NCI-H1694 (cell line): ENCODE data around the gene MTM1.

Source experiments
- DNase-seq: peaks from one replicate; lab custom pipeline; 2025; lab: John Stamatoyannopoulos, UW

Gene MTM1

GRCh38 chrX:150602743-150603142 is 34.3 kb downstream of the MTM1 start:
- no peak for DNase-seq

DNA sequence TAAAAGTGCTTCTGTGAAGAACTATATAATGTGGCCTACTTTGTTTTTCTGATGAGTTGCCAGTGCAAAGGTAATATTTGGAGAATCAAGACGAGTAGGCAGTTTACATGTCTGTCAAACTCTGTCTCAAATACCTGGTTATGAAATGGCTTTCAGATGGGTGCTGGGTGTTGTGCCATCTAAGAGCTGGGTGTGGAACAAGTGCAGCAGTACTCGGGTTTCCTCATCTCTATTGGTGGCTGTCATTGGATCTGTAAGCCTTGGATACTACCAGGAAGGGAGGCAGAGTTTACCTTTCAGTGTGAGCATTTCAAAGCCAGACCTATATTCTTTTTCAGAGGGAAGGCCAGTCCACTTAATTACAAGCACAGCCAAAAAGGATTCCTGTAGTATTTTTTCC is 37.2 kb downstream of the MTM1 start:
- DNase-seq = no peak

DNA sequence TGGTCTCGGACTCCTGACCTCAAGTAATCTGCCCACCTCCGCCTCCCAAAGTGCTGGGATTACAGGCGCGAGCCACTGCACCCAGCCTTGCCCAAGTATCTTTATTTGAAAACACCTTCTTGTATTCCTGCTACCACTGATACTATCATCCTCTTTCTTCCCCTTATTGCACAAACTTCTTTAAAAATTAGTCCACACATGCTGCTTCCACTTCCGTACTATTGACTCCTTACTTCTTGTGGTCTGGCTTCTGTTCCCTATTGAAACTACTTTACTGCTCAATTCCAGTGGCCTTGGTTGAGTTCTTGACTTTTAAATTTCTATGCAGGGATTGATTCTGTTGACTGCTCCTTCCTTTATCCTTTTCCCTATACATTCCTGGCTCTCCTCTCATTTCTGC is 38.8 kb downstream of the MTM1 start:
- no peak for DNase-seq

- DNase-seq = no peak
Observed at GRCh38 chrX:150610043-150610442, 41.6 kb downstream of the MTM1 start.

DNA sequence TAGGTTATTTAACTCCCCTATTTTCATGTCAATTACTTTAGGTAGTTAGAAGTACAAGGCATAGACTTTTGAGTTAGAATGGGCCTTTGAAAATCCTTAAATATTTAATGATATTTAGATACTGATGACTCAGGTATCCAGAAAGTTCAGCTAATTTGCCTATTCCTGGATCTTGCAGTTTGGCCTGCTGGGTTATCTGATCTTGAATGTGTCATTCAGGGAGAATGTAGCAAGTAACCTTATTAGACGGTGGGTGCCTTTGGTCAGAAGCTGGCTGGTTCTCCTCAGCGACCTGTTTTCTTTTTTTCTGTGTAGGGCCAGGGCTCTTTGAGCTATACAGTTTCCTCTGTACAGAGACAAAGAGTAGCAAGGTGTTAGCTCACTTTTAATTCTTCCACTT is 42.0 kb downstream of the MTM1 start:
- DNase-seq = no peak

- DNase-seq = no peak
Observed at GRCh38 chrX:150615356-150615755, 46.9 kb downstream of the MTM1 start.

DNA sequence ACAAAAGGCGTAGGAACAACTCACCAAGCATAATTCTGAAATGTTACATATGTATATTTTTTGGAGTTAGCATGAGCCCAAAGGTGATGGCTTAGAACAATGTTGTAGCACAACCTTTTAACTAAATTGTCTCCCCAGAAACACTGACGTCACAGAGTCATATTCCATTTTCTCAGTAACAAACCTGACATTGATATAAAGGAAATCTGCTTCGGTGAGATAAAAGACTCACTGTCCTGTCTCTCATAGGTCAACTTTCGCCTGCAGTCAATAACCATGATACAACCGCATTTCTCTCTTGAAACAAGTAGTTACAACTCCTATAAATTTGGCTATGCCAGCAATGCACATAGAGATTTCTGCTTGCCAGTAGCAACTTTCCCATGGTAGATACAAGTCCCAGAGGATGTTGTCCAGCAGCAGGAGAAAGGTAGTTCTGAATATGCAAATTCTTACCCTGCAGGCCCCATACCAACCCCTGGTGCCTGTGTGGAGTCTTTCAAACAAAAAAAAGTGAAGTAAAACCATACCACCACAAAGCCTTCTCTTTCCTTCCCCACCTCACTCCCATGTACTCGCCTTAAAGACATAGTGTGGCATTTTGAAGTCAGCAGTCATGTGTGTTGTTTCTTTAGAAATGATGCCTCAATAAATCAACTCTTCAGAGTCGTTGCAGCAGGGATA is 47.9 kb downstream of the MTM1 start:
- no peak for DNase-seq

DNA sequence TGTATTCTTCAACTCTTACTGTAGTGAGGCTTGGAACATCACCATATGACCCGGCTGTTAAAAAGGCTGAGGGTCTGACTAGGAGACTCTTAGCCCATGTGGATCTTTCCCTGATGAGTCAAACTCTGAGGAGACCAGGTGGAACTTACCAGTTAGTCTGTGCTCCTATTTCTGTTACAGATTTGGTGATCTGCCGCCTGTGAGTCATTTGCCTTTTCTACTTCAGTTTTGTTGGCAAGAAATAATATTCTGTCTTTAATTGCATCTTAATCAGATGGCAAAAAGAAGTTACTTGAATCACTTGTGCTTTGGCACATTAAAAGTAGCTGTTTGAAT is 48.4 kb downstream of the MTM1 start:
- no peak for DNase-seq

DNA sequence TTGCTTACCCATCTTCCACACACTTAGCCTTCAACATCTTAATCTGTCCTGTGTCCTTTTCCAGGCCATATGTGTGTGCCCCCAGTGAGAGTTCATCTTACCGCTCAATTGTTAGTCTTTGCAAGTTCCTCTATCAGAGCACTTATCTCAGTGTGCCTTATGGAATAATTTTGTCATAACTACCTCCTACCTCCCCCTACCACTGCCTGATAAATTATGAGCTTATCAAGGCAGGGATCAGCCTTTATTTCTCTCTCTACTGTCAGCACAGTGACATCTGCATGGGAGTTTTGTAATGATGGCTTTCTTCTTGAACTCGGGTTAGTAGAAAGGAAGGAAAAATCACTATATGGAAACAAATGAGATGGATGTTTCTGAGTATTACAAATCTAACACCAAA is 53.2 kb downstream of the MTM1 start:
- no peak for DNase-seq

DNA sequence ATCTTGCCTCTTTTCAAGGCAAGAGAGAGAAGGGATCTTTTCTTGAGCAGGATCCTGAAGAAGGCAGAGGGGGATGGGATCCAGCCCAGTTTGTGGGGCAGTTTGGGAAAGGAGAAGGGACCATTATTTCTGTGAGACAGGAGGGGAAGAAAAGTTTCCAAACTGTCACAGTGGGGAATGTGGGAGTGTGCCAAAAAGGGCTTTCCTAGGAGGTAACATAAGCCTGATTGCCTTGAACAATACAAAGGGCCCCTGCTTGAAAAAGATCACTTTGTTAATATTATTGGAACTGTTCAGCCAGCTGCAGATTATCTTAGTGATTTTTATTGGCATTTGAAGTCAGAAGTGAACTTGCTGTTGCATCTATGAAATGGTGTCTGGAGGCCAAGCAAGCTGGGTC is 55.2 kb downstream of the MTM1 start:
- no peak for DNase-seq

GRCh38 chrX:150625097-150625496 is 56.7 kb downstream of the MTM1 start:
- no peak for DNase-seq

GRCh38 chrX:150625875-150626274 is 57.5 kb downstream of the MTM1 start:
- DNase-seq = no peak

GRCh38 chrX:150627957-150628356 is 59.5 kb downstream of the MTM1 start:
- DNase-seq = no peak

DNA sequence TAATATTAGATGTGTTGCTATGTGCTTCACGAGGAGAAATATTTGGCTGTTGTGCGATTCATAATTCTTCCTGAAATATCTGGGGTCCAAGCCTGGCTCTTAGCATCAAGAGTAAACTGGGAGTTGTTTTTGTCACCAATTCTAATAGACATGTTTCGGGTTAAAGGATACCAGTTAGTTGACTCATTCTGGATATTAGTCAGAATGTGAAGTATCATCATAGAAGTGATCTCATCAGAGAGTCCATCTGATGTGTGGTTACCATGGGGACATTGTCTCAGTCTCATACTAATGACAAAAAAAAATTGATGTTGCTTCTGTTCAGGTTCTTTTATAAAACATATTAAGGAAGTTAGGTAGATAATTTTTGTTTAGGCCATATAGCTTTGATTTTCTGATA is 67.5 kb downstream of the MTM1 start:
- DNase-seq = no peak

DNA sequence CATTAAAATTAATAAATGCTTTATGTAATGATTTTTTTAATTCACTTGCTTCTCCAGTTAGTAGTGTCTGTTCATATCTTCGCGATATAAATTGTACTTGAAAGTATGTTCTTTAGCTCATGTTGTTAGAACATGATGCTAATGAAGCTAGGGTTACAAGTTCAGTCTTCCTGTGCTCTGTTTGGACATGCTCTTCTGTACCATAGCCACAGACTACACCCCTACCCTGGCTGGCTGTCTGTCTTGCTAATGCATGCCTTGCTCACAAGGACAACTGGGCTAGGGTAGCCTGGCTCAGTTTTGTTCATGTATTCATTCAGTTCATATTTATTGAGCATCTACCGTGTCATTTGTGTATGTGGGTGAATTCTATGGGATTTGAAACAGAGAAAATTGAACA is 74.0 kb downstream of the MTM1 start:
- DNase-seq = no peak

DNA sequence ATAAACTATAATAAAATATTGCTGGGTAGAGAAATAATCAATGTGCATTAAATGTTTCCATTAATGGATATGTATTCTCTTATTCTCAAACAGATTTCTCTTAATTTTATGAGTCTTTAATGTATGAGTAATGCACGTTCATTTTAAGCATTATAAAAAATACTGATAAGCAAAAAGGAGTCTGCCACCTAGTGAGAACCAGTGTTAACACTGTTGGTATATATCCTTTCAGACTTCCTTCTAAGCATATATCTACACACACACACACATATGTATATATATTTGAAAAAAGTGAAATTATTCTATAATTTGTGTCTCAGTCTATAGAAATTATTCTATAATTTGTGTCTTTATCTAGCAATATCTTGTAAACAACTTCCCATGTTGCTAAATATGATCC is 74.8 kb downstream of the MTM1 start:
- DNase-seq = no peak

DNA sequence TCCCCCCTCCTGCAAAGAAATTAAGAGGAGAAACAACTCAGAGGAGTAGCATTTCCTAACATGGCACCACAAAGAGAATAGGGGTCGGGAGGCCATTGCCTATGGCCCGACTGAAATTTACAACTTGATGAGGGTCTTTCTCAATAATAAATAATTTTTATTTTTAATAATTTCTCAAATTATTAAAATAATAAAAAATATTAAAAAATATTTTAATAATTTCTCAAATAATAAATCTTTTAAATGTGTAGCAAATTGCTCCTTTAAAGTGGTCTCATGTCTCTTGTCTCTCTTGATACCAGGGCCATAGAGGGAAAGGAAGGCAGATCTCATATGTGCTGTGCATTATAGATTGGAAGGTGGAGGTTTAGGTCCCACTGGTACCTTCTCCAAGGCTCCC is 75.5 kb downstream of the MTM1 start:
- DNase-seq = no peak

DNA sequence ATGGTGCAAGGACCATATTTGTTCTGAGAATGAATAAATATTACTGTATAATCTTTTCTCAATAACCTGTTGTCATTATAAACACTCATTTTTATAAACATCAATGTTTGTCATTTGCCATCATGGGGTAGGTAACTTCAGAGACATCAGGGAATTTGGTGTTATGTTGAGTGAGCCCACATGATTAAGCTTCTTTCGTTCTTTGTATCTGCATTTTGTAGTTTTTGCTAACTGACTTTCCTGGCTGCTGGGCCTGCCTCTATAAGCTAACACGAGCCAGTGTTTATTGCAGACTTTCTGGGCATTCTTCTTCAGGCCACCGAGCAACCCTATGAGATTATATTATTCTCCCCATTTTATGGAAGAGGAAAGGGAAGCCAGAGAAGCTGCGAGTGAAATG is 76.0 kb downstream of the MTM1 start:
- DNase-seq = no peak

DNA sequence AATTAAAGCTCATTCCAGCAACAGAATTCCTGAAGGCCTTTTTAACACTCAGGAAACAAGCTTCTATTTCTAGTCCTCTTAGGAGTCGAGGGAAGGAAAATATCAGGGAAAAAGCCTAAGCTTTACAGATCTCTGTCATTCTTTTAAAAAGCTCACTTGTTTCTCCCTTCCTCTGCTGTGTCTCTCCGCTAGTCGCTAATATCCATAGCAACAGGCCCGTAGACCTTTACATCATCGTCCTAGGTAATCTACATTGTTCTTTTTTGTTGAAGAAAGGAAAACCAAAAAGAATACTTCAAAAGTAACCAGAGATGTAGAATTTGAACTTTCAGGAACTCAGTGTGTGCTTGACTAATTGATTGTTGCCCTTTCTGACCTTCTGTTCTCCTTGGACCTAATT is 78.9 kb downstream of the MTM1 start:
- no peak for DNase-seq

GRCh38 chrX:150648296-150648940 is 80.0 kb downstream of the MTM1 start:
- DNase-seq = no peak

DNA sequence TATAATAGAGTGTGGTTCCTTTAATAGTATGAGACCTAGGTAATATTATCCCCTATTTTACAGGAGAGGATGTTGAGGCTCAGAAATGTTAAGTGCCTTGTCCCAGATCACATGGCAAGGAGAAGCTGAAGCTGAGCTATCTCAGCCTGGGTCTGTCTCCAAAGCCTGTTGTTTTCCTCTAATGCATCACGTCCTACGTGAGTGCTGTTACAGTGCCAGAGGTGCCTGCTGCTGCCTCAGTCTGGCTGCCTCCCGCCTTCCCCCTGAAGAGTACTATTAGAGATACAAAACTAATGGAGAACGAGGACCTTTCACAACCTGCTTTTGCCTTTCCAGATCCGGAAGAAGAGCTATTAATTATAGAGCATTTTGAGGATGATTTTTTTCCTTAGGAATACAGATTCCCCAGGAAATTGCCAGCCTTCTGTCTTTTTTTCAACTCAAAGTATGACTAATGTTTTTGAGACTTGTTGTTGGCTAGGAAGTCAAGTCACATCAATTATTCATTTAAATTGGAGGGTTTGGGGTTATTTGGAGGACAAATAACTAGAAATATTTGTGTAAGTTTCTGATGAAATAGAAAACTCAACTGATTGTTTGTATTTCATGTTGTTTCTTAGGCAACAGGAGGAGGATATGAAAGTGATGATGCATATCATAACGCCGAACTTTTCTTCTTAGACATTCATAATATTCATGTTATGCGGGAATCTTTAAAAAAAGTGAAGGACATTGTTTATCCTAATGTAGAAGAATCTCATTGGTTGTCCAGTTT is 80.9 kb downstream of the MTM1 start:
- DNase-seq = peak; percentile 10

DNA sequence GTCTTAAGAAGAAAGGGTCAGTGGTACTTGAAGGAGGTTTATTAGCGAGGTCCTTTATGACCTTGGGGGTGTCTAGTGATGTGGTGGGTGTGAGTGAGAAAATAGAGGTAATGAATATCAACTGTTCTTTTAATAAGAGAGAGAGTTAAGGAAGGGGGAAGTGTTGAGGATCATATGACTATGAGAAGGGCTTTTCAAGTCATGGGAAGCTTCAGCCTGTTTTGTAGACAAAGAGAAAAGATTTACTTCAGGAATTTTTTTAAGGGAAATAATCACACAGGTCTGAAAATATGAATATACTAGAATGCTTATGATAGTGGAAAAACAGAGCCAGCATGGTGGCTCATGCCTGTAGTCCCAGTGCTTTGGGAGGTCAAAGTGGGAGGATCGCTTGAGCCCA is 83.5 kb downstream of the MTM1 start:
- no peak for DNase-seq

GRCh38 chrX:150655788-150656187 is 87.4 kb downstream of the MTM1 start:
- no peak for DNase-seq

GRCh38 chrX:150663073-150663472 is 94.7 kb downstream of the MTM1 start:
- no peak for DNase-seq
